ENCODE data around the gene ITGAL.

- TF ChIP-seq CTCF (optimal IDR thresholded peaks at IDR 0.05 in 1 of 3, IDR thresholded peaks at IDR 0.05 in 1 of 3, conservative IDR thresholded peaks at IDR 0.05 in 1 of 3; ENCODE audit: extremely low read depth in 1 of 3, insufficient read depth in 2 of 3, low read length in 3 of 3) (peak; percentile 80 to 91 (median 89)), EZH2 (IDR thresholded peaks at IDR 0.05; ENCODE audit: low read length) (no peak)
Observed at GRCh38 chr16:30429678-30430427, 42.7 kb upstream of the ITGAL start, which contains the start of gene DCTPP1.

All from keratinocyte (primary cell).